Pulmonary artery endothelial cell (primary cell): ENCODE data around the gene AMZ2. TPM values are rescaled to one million over a fixed set of nuclear protein-coding genes. Genes with fewer than 3 reads are reported as not detected.
A peak's percentile ranks its signal among the peaks of the same experiment; 100 is the strongest.
"Not testable (repeated sequence)": the region's sequence is repeated elsewhere in the genome, so short reads cannot be mapped to it uniquely, and the experiment has no call there.

Source experiments
- DNase-seq: peaks from one replicate; pipeline ENCODE4 v3.0.0-alpha.2; 2011; ENCODE audit warnings: low read depth, low spot score
- total RNA-seq: library from RNA; depleted of rRNA; stranded (reverse); fragments of >200 nt; gene quantifications from 2 replicates; pipeline ENCODE4 v1.2.3, GENCODE V29; 2014

Gene AMZ2
- total RNA-seq, 1 donor from 2014 or later: 52.4 TPM

DNA sequence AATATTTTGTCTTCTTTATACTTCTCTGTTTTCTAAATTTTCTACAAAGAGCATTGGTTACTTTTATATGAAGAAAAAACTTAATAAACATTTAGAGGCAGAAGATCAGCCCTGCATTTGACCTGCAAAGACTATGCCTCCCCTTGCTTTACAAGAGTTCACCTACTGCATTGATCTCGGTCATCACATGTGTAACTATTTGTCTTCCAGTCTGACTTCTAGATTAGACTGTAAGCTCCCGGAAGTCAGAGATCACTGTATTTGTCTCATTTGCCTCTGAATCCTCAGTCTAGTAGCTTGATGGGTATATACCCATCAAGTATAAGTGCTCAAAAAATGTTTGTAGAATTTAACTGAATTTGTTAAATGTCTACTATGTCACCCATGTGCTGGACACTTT is 27.7 kb upstream of the AMZ2 start:
- not testable (repeated sequence) for DNase-seq

DNA sequence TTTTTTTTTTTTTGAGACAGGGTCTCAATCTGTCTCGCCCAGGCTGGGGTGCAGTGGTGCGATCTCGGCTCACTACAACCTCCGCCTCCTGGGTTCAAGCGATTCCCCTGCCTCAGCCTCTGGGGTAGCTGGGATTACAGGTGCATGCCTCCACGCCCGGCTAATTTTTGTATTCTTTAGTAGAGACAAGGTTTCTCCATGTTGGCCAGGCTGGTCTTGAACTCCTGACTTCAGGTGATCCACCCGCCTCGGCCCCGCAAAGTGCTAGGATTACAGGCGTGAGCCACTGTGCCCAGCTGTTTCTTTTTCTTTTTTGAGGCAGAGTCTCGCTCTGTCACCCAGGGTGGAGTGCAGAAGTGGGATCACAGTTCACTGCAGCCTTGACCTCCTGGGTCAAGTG is 27.1 kb upstream of the AMZ2 start:
- not testable (repeated sequence) for DNase-seq

DNA sequence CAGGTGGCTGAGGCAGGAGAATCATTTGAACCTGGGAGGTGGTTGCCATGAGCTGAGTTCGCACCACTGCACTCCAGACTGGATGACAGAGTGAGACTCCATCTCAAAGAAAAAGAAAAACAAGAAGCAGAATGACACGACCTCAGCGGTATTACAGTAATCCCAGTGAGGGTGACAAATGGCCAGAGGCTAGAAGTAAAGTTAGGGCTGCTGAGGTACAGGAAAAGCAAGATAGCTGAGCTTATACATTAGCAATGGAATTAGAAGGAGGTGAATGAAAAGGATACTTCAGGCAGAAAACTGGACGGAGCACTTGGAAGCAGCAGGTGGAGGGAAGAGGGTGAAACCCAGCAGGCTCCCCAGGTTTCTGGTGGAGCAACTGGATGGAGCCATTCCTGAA is 26.1 kb upstream of the AMZ2 start:
- no peak for DNase-seq

DNA sequence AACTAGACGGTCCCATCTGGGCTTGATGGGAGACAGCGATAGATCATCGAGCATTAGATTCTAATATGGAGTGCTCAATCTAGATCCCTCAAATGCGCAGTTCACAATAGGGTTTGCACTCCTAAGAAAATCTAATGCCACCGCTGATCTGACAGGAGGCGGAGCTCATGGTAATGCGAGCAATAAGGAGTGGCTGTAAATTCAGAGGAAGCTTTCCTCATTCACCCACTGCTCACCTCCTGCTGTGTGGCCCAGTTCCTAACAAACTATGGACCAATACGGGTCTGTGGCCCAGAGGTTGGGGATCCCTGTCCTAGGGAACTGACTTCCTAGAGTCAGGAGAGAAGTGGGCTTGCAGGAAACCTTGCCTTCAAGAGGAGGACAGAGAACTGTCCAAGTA is 25.2 kb upstream of the AMZ2 start:
- no peak for DNase-seq

DNA sequence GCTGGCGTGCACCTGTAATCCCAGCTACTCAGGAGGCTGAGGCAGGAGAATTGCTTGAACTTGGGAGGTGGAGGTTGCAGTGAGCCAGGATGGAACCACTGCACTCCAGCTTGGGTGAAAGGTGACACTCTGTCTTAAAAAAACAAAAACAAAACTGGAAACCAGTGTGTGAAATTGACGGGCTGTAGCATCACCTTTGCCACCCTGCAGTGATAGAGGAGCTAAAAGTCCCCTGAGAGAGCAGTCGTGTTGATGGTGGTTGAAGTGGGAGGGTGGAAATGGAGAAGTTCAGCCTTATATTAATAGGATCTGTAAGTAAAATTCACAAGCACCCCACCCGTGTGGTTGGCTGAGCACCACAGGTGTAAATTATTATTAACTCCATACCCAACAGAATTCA is 22.8 kb upstream of the AMZ2 start:
- not testable (repeated sequence) for DNase-seq

DNA sequence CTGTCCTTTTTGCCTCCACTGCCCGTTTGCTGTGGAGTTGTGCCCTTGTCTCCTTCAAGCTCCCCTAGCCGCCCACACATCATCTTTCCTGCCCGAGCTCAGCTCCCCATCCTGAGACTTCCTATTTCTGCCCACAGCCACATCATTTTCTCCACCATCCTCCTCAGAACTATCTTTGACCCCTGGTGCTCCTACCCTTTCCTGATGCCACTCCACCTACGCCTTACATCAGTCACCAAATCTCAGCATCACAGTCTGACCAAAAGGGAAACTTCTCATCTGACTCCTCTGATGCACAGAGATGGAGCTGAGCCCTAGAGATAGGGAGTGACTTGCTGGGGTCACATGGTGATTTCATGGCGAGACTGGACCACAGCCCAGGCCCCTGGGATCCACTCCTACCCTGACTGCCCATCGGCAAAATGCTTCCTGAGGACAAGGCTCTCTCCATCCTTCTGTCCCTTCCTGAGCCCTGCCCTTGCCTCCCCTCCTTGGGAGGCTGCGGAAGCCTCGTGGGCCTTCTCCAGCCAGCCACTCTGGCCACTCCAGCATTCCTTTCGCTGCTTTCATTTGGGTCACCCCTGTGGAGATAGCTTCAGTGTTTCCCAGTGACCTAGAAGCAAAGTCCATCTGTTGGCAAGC is 19.7 kb upstream of the AMZ2 start:
- not testable (repeated sequence) for DNase-seq

DNA sequence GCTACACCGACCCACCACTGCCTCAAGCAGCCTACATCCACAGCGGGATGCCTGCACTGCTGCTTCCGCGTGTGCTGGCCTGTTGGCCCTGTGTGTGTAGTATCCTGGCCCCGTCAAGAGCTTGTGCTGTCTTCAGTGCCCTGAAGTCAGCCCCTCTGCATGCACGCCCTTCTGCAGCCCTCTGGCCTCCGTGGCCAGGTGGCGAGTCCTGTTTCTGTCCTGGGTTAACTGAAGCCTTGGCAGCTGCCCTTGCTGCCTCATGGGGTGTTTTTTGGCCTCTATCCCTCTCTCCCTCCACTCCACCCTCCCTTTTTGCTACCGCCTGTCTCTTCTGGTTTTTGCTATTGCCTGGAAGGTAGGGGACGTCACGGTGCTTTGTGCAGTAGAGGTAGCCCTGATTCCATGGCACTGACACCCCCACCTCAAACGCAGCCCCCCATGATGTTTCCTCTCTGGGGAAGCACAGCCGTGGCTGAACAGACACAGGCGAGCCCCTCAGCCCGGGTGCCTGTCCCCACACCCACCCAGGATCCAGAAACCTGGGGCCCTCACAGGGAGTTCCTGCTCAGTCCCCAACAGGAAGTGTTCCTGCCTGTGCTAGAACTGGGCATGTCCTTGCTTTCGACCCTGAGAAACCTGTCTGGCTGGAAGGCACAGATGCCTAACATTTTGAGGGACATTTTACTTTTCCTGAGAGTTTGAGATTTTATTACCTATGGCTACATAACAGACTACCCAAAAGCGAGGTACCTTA is 18.8 kb upstream of the AMZ2 start:
- no peak for DNase-seq

DNA sequence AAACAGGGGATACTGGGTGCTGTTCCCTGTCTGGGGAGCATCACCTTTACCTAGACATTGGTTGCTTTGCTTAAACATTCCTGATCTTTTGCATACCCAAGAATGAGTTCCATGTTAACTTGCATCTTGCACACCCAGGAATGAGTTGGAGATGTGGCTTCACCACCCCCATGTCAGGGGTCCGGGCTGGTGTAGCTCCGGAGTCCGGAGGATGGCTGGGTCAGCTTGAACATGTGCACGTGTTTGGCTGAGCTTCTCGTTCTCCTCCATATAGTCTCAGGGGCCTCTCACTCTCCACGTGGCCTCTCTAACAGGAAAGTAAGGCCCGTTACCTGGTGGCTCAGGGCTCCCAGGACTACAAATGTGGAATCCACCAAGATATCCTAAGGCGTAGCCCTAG is 18.2 kb upstream of the AMZ2 start:
- no peak for DNase-seq

DNA sequence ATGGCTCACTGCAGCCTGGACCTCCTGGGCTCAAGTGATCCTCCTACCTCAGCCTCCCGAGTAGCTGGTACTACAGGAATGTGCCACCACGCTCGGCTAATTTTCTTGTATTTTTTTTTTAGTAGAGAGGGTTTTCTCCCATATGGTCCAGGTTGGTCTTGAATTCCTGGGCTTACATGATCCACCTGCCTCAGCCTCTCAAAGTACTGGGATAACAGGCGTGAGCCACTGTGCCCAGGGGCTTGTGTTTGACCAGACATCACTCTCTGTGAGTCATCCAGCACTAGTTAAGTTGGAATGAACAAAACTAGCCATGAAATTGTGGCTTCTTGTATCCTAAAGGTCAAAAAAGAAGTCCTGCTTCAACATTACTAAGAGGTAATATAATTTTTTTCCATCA is 16.7 kb upstream of the AMZ2 start:
- not testable (repeated sequence) for DNase-seq

DNA sequence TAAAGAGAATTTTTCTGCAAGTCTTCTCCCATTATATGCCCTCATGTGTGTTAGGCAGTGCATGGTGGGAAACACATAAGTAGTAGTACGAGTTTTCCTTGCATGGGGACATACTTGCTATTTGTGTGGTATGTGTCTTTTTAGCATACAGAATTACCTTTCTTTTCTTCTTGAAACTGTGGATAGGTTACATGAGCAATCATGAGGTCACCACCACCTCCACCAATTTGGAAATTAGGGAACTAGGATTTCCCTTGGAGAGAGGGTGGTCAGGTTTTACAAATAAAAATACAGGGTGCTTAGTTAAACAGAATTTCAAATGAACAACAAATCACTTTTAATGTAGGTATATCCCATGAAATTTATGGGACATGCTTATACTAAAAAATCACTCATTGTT is 16.3 kb upstream of the AMZ2 start:
- DNase-seq: no peak

DNA sequence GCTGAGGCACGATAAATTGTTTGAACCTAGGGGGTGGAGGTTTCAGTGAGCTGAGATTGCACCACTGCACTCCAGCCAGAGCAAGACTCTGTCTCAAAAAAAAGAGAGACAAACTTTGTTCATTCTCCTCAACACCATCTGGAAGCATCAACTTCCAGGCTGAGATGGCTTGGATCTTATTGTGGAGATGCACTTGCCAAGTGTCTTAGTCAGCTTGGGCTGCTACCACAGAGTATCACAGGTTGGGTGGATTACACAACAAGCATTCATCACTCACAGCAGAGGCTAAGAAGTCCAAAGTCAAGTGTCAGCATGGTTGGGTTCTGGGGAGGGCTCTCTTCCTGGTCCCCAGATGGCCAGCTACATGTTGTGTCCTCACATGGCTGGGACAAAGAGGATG is 15.1 kb upstream of the AMZ2 start:
- DNase-seq: not testable (repeated sequence)

DNA sequence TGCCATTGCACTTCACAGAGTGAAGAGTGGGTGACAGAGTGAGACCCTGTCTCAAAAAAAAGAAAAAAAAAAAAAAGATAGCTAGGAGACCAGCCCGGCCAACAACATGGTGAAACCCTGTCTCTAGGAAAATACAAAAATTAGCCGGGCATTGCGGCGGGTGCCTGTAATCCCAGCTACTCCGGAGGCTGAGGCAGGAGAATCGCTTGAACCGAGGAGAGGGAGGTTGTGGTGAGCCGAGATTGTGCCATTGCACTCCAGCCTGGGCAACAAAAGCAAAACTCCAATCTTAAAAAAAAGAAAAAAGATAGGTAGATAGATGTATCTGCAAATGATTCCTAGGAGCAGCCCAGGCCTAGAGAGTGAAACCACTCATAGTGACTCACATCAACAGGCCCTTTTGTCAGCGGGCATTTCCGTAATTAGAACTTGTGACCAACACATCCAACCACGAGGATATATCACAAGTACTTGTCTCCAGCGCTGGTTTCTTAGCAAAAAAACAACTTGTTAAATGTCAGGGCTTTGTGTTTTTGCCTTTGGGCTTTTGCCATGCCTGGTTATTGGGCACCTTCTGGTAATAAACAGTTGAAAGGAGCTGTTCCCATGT is 13.0 kb upstream of the AMZ2 start:
- DNase-seq: not testable (repeated sequence)

DNA sequence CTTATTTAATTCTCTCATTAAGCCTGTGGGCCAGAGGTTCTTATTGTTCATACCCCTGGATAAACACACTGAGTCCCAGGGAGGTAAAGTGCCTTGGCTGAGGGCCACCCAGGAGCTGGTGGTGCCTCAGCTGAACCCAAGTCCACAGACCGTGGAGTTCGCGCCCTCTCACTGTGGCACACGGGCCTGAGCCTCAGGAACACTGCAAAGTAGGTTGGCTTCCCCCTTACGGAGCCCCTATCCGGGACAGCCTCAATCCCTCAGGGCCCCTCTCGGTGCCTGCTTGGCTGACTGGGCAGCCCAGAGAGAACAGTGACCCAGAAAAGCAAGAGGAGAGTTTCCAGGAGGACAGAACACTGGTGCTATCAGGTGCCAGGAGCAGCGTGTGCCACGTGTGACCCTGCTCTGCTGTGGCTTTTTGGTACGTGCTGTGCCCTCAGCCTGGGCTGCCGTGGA is 12.5 kb upstream of the AMZ2 start:
- DNase-seq: not testable (repeated sequence)

DNA sequence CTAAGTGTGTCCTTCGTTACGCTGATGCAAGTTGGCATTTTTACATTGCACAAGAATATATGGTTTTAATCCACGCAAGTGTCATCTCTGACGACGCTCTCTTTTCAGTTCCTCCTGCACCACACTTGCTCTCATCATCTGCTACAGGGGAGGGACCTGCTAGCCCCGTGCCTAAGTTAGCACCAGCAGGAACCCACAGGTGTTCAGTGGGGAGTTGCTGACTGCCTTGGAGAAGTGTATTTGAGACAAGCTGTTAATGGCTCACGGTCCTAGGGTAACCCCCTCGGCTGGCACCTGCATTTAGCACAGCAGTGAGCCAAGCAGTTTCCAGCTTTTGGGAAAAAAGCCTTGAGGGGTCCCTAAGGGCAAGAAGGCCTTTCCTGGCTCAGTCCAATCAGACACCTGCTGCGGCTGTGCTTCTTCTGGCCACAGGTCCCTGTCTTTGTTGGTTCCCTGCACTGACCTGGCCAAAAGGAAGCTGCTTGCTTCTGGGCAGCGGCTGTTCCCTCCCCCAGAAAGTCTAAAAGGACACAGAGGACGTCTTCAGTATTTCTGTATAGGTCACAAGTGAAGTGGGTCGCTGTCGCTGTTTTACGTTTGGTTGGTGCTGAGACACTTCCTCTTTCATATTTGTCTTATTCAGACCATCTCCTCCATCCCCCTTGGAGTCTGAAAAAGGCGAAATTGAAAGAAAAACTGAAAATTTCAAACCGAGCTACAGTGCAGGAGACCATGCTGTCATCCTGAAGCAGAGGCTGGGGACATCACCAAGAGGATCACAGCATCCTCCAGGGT is 10.3 kb upstream of the AMZ2 start:
- not testable (repeated sequence) for DNase-seq

DNA sequence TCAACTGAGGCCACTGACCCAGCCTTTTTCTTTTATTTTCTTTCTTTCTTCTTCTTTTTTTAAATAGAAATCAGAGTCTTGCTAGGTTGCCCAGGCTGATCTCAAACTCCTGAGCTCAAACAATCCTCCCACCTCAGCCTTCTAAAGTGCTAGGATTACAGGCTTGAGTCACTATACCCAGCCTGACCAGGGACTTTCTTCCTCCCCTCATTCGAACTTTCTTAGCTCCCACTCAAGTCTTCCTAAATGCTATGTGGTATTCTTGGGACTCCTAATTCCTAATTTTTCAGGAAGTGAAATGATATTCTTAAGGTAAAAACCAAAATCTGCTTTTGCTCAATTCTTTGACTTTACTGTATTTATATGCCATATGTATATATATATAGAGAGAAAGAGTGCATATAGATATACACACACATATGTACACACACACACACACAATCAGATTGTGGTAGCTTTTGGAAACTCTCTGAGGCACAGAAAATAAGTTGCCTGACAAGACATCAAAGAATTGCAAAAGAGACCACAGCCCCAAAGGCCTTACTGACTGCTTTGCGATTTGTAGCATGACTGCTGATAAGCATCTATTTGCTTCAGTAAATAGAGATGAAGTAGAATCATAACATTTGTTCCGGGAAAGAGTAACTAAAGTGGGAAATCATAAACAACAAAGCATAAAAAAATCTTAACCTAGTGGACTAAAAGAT is 9.5 kb upstream of the AMZ2 start:
- no peak for DNase-seq

DNA sequence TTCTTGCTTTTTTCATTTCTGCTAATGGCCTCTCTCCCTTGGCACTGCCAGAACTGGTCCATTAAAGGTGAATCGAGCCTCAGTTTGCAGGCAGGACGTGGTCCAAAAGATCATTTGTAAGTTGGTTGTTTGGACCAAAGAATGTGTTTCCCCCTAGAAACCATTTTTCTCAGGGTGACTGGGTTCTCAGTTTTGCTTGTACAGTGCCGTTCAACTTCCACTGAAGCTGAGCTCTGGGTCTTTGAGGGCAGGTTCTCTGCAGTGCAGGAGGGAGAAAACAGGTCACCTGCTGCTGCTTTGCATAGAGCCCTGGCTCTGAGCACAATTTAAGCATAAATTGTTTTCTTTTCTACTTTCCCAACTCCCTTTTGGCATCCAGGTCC is 9.0 kb upstream of the AMZ2 start:
- no peak for DNase-seq

DNA sequence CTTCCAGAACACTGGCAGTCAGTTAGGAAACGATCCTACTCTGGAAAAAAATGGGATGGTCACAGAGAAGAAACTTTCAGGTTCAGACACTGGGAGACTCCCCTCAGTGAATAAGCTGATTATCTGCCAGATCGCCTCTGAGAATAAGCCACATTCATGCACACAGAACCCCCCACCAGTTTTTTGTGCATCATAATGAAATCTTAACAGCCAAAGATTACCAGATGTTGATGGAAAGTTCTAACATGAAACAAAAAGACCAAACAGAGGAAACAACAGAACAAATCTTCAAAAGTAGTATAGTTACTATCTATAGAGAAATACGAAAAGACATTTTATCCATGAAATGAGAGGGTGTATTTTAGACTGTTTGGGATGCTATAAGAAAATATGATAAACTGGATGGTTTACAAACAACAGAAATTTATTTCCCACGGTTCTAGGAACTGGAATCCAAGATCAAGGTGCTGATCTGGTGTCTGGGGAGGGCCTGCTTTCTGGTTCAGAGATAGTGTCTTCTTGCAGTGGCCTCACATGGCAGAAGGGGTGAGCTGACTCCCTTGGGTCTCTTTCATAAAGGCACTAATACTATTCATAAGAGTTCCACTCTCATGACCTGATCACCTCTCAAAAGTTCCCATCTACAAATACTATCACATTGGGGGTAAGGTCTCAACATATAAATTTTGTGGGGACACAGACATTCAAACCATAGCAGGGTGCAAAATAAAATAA is 8.0 kb upstream of the AMZ2 start:
- DNase-seq: no peak

DNA sequence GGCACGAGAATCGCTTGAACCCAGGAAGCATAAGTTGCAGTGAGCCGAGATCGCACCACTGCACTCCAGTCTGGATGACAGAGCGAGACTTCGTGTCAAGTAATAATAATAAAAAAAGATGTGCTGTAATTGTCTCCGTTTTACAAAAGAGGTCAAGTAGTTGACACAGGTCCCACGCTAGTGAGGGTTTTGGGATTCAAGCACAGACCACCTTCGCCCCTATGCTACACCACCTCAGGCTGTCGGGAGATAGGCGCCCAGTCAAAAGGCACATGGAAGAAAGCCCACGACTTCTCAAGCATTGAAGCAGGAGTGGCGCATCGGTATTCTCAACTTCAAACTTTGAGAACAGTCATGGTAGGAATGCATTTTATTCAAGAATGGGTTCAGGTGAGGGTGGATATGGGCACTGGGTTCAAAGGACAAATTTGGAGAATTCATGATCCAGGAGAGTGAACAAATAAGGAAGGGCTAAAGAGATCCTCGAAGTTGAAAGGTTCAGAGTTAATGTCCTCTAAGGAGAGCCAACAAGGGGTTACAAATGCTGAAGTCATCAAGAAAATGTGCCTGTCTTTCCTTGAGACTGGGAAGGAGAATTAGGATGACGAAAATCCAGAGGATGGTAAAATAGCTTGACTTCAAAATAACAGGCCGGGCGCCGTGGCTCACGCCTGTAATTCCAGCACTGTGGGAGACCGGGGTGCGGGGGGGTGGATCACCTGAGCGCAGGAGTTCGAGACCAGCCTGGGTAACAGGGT is 1.4 kb upstream of the AMZ2 start:
- DNase-seq: no peak

DNA sequence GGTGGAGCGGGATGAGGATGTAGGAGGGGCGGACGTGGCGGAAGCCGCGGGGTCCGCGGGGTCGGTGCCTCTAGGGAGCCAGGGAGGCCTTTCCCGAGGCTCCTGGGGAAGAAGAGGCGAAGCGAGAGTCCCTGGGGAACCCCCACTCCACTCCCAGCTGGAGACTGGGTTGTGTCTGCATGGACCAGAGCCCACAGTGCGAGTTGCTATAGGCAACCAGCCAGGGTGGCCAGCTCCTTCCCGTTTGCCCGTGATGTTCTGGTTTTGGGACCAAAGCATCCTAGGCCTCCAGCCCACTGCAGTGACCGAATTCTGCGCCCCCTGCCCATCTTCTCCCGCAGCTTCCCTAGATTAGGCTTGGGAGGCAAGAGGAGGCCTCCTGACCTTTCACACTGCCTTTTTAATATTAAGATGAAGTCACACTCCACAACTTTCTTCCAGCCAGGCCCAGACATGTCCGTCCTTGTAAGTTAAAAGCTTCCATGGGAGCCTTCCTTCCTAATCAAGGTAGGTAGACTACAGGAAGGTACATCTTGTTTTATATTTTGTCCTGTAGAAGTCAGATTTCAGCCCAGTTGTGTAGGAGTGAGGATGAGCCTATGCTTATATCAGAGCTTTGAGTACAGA is 469 bp downstream of the AMZ2 start:
- peak; percentile 7 for DNase-seq
